ENCODE measurements around the gene PRKCE.
A peak's percentile ranks its signal among the peaks of the same experiment; 100 is the strongest.
"Not testable (repeated sequence)": the region's sequence is repeated elsewhere in the genome, so short reads cannot be mapped to it uniquely, and the experiment has no call there.

PRKCE gene

DNA sequence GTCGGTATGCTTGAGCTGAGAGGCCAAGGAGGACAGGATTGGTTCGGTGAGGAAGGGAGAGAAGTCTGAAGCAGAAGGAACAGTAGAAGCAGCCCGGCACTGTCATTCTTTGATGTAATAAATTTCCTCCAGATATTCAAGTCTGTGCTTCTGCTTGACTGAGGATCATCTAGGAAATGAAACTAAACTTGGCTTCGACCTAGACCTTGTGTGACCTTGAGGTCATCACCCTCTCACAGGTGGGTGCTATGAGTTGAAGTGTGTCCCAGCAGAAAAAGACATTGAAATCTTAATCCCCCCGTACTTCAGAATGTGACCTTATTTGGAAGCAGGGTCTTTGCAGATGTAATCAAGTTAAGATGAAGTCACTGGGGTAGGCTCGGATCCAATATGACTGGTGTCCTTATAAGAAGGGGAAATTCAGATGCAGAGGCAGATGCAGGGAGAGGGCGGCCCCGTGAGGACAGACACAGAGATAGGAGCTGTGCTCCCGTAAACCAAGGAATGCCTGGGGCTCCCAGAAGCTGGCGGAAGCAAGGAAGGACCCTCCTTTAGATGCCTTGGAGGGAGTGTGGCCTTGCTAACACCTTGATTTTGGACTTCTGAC is 49.0 kb downstream of the PRKCE start:
- DNase-seq: peak; percentile 42

DNA sequence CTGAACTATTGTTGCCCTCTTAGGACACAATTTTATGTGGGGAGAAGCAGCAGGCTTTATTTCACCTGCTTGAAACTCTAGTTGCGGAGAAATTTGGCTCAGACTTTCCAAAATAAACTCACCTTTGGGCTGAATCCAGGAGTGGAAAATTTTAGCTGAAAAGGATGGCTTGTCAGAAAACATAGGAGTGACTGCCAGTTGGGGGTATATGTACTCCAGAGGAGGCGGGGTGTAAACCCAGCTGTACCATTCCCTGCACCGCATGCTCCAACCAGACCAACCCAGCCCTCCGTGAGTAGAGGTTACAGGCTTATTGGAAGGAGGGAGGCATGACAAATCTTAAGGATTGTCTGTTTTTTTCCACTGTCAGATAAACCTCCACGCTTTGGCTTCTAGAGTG is 53.8 kb downstream of the PRKCE start:
- no peak for DNase-seq

DNA sequence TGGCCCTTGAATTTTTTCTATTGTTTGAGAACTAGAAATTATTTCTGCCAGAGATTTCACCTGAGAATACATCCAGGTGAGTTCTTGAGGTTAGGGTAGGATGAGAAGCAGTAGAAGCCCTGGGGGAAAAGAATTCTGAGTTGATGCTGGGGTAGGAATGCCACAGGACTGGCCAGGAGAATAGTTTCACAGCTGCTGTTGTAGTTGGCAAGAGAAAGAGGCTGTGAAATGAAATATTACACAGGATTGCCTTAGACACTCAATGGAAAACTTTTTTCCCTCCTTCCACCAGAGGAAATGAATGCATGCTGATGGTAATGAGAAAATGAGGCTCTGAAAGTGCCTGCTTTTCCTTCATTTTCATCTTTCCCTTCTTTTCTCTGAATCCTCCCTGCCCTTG is 54.6 kb downstream of the PRKCE start:
- DNase-seq: no peak

DNA sequence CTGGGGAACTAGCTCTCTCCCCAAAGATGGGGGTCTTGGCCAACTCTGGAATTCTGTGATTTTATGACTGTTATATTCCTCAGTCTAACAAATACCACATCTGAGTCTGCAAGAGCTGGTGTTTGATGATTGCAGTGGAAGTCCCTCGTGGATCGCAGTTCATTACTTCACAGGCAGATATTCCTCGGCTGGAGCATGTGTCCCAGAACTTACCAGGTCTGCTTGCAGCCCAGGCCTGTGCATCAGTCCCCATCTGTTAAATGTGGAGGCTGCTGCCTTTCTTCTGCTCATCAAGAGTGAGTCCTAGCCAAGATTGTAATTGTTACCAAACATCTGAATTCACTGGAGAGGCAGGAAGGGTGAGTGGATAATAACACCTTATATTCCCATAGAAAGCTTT is 55.5 kb downstream of the PRKCE start:
- DNase-seq: no peak

DNA sequence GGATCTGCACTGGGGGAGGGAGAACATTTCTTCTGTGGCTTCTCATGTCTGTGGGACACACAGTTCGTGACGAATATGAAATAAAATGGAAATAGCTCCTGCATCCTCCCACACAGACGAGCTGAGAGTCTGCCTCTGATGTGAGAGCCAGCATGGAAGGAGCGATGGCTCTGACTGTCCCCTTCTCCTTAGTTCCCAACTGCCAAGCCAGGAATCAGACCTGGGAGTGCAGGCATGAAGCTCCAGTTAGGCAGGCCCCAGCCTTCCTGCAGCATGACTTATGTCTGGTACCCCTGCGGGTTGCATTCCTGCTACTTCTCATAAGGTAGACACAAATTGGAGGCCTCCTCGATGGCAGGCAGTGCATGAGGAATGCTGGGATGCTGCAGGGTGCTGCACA is 56.2 kb downstream of the PRKCE start:
- no peak for DNase-seq

DNA sequence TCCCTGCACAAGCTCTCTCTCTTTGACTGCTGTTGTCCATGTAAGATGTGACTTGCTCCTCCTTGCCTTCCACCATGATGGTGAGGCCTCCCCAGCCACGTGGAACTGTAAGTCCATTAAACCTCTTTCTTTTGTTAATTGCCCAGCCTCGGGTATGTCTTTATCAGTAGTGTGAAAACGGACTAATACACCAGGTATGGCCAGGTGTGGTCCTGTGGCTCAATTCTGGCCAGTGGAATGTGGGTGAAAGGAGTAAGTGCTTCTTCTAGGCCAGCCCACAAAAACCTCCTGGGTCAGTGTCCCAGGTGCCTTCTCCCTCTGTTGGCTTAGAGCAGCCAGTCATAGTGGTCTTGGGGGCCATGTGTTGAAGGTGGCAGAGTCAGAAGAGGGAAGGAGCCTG is 57.0 kb downstream of the PRKCE start:
- DNase-seq: no peak

DNA sequence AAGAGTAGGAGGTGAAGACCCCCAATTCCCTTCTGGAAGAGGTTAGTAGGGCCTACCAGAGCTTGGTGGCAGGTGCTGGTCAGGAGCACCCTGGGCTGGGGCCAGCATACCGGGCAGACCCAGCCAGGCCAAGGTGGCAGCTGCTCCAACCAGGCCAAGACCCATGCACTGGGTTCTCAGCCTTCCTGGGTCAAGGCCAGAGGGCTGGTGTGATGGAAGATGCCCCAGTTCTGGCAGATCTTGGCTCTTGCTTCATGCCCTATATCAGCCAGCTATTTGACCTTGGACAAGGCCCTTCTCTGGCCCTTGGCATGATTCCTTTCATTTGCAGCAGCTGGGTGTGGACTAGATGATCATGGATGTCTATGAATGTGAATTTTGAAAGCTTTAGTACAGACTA is 57.7 kb downstream of the PRKCE start:
- DNase-seq: no peak

DNA sequence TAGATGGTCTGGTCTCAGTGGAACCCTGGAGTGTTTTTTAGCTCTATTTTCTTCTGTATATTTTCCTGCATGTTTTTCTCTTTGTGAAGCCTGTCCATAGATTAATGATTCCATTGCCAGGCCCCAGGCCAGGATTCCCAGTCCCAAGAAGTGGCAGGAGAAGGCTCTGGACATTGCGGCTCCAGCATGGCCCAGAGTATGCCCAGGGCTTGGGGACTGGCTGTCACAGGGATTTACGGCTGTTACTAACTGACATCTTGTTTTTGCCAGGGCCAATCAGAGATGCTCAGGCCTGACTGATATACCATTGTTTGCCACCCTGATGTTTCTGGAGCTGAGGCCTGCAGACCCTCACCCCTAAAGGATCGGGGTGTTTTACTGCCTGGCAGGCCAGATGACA is 59.0 kb downstream of the PRKCE start:
- no peak for DNase-seq

DNA sequence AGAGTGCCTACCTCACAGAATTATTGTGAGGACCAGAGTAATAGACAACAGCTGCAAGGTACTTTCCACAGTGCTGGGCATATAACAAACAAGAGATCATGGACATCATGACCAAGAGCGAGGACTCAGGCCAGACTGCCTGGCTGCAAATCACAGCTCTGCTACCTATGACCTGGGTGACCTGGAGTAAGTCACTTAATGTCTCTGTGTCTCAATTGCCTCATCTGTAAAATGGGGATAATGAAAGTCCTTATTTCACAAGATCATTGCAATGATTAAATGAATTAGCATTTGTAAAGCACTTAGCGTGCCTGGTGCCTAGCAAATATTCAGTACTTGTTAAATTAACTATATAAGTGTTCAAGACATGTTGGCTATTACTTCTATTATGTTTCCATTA is 59.7 kb downstream of the PRKCE start:
- no peak for DNase-seq

DNA sequence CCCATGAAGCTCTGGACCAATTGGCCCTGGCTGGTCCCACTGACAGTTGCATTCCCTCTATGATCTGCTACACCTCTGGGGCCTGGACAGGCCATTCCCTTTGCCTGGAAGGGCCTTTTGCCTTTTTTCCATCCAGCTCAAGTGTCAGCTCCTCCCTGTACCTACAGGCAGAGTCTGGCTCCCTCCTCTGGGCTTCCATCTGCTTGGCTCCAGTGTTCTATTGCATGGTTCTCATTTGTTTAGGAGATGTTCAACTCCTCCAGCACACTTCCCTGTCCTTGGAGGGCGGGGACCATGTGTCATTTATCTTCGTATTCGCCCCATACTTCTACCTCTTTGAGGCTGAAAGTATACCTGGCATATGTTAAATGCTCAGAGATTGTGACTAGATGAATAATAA is 61.1 kb downstream of the PRKCE start:
- no peak for DNase-seq

DNA sequence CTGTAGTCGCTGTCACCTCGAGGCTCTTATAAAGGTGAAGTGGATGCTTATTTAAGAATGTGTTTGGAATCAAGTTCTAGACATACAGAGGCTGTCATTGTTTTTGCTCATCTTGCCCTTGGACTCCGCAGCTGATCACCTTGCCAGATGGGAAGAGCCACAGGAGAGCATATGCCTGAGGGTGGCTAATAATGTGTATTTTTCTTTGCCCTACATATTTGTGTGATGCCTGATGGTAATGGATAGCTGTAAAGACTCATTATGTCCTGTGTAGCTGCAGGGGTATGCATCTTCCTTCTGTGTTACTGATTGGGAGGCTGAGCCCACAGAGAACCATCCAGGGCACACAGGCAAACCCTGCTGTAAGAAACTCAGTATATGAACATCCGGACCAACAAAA is 61.7 kb downstream of the PRKCE start:
- no peak for DNase-seq

DNA sequence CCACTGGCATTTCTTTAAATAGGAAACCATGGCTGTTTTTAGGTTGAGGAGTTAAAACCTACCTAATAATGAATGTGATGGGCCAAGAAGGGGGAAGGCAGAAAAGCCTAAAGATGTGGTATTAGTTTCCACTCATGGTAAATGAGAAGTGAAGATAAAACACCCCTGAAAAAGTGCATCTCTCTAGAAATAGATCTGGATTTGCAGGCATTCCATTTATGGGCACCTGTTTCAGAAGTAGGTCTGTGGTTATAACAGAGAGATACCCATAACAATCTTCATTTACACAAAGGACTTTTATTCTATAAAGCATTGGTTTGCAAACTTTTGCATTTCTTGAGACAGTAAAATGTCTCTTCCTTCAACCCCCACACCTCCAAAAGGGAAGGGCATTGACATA is 62.1 kb downstream of the PRKCE start:
- no peak for DNase-seq

DNA sequence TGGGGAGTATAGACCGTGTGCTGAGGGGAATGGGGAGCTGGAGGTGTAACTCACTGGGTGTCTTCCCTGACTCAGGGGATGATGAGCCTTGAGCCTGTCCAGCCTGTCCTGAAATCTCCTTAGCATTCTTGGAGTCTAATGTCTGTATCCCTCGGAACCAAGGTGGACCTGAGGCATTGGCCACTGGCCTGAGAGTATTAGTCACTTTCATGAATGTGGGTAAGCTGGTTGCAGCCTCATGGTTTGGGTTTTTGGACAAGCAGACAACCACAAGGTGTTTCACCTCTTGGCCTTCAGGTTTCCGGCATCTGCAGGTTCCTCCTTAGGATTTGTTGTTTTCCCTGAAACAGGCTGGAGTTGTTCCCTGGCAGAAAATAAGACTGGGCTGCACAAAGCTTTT is 63.2 kb downstream of the PRKCE start:
- DNase-seq: no peak

DNA sequence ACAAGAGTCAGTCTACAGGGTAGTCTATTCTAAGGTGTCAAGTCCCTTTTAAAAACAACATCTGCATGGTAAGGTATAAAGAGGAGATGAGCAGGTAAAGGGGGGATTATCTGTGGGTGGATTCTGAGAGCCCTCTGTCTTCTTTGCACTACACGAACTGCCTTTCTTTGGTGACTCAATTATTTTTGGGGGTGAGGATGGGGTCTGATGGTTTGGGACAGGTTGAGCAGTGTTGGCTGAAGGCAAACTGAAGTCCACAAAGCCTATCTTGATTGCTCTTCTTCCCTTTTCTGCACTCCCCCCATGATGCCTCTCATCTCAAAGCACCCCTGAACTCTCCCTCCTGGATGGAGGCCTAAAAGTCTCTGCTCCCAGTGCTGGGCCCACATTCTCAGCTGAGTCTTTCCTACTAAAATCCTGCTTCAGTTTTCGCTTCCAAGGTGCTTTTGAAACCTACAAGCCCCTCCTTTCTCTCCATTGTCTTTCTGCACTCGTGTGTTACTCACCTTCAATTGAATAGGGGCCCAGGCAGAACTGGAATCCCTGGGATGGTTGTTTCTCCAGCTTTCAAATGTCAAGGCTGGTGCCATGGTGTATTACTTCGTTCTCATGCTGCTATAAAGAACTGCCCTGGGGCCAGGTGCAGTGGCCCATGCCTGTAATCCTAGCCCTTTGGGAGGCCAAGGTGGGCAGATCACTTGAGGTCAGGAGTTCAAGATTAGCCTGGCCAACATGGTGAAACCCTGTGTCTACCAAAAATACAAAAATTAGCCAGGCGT is 64.3 kb downstream of the PRKCE start:
- DNase-seq: no peak

DNA sequence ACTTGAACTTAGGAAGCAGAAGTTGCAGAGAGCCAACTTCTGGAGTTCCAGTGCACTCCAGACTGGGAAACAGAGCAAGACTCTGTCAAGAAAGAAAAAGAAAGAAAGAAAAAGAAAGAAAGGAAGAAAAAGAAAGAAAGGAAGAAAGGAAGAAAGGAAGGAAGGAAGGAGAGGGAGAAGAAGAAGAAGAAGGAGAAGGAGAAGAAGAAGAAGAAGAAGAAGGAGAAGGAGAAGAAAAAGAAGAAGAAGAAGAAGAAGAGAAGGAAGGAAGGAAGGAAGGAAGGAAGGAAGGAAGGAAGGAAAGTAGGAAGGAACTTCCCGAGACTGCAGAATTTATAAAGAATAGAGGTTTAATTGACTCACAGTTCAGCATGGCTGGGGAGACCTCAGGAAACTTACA is 65.0 kb downstream of the PRKCE start:
- DNase-seq: not testable (repeated sequence)

DNA sequence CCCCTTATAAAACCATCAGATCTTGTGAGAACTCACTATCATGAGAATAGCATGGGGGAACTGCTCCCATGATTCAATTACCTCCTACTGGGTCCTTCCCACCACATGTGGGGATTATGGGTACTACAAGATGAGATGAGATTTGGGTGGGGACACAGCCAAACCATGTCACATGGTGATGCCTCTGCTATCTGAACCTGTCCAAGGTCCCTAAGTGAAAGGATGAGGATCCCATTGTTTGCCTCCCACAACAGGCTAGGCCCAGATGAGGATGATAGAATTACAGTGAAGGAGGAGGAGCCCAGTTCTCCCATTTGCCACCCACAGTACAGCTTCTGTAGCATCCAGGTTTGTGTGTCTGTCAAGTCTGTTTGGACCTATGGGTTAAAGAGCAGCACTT is 65.4 kb downstream of the PRKCE start:
- DNase-seq: no peak

DNA sequence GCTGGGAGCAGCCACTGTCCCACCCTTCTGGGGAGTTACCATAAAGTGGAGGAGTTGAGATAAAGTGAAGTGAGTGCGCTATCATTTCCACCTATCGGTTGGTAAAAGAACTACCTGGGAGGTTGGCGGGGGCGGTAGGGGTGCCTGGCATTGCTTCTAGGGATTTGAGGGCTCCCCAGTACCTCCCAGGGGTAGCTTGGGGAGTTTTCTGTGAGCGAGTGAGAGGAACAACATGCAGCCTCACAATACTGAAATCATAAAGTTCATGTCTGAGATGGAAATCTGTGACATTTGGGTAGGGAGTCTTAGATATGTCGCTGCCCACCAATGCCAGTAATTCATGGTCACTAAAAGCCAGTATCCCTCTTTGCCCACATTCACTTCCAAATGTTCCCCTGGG is 68.7 kb downstream of the PRKCE start:
- DNase-seq: no peak

DNA sequence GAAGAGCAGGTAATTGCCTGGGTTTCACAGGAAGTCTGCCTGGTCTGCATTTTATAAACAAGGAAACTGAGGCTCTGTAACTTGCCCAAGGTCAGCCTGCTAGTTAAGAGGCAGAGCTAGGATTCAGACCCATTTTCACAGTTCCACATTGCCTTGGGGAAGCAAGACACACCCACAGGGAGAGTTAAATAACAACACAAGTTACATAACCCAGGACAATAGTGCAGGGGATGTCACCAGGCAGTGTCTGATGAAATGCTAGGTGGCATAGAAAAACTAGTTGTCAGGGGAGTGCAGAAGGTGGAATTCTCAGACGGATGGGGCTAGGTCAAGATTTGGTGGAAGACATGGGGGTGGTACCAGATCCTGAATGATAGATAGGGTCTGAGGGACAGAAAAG is 69.7 kb downstream of the PRKCE start:
- peak; percentile 75 for DNase-seq

DNA sequence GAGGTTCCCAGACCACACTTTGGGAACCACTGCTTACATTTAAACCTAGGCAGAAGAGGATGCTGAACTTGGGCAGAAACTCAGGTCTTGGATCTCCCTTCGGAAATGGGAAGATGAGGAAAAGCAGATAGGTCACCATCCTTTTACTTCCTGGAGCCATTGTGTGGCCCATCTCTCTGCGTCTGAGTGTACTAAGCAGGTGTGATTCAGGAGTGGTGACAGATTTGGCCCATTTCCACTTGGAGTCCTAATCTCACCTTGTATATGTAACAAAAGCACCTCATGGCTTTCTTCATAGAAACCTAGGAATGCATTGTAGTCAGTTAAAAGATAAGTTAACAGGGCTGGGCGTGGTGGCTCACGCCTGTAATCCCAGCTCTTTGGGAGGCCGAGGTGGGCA is 71.0 kb downstream of the PRKCE start:
- no peak for DNase-seq

DNA sequence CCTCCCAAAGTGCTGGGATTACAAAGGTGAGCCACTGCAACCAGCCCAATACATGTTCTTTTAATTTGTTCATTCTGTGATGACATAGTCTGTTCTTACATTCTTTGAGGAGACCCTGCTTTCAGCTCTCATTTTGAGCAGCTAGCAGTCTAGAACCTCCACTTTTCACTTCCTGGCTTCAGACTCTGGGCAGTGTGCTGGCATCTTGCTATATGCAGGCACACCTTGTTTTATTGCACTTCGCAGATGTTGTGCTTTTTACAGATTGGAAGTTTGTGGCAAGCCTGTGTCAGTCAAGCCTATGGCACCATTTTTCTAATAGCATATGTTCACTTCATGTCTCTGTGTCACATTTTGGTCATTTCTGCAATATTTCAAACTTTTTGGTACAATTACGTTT is 72.4 kb downstream of the PRKCE start:
- DNase-seq: no peak

DNA sequence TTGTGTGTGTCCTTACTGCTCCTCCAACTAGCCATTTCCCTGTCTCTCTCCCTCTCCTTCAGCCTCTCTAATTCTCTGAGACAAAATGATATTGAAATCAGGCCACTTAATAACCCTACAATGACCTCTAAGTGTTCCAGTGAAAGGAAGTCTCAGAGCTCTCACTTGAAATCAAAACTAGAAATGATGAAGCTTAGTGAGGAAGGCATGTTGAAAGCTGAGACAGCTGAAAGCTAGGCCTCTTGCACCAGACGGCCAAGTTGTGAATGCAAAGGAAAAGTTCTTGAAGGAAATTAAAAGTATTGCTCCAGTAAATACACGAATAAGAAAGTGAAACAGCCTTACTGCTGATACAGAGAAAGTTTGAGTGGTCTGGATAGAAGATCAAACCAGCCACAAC is 72.9 kb downstream of the PRKCE start:
- DNase-seq: peak; percentile 92

DNA sequence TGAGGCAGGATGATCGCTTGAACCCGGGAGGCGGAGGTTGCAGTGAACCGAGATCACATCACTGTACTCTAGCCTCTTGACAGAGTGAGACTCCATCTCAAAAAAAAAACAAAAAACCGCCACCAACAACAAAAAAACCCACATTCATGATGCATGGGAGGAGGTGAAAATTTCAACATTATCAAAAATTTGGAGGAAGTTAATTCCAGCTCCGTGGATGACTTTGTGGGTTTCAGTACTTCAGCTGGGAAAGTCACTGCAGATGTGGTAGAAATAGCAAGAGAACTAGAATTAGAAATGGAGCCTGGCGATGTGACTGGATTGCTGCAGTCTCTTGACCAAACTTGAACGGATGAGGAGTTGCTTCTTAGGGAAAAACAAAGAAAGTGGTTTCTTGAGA is 74.3 kb downstream of the PRKCE start:
- DNase-seq: peak; percentile 82

DNA sequence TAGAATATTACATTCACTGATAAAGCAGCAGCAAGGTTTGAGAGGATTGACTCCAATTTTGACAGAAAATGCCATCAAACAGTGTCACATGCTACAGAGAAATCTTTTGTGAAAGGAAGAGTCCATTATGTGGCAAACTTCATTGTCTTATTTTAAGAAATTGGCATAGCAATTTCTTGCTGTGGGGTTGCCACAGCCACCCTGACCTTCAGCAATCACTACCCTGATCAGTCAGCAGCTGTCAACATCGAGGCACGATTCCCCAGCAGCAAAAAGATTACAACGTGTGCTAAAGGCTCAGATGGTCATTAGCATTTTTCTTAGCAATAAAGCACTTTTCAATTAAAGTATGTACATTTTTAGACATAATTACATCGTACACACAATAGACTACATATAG is 74.7 kb downstream of the PRKCE start:
- DNase-seq: peak; percentile 72

DNA sequence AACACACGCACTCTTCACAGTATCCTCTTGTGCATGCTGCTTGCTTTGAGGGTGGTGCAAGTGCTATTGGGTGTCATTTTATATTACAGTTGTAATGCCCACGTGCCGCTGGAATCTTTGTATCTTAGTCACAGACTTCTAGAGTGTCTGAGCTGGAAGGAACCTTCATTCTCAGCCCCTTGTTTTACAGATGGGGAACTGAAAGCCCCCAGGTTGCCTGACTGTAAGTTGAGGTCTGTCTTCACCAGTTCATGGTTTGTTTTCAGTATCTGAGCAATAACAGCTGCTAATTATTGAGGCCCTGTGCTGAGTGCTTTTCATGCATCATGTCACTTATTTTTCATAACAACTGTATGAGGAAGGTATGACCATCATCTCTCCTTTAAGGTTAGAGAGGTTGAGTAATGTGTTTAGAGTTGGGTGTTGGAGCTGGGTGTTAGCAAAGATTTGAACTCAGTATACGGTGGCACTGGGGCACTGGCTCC is 77.0 kb downstream of the PRKCE start:
- DNase-seq: peak; percentile 62

Data from inflammatory macrophage treated with lipopolysaccharide for 4 hours (primary cell).